Renal pelvis (tissue), 4 donors: ENCODE results near the gene SERPINA10. TPM values are rescaled to one million over a fixed set of nuclear protein-coding genes. Genes with fewer than 3 reads are reported as not detected.
A peak's percentile ranks its signal among the peaks of the same experiment; 100 is the strongest.
"Not testable (repeated sequence)": the region's sequence is repeated elsewhere in the genome, so short reads cannot be mapped to it uniquely, and the experiment has no call there.

Experiments
- DNase-seq: peaks from one replicate; pipeline ENCODE4 v3.0.0-alpha.2; 2013
- polyA plus RNA-seq, 3 donors: library from polyadenylated mRNA; unstranded; fragments of 120-200 nt; gene quantifications; one replicate each; pipeline ENCODE4 v1.2.1, GENCODE V29; 2013; ENCODE audit not compliant: insufficient read length in 3 of 3

The SERPINA10 gene
- polyA plus RNA-seq, 3 donors: 0.15 to 0.31 (median 0.28) TPM

DNA sequence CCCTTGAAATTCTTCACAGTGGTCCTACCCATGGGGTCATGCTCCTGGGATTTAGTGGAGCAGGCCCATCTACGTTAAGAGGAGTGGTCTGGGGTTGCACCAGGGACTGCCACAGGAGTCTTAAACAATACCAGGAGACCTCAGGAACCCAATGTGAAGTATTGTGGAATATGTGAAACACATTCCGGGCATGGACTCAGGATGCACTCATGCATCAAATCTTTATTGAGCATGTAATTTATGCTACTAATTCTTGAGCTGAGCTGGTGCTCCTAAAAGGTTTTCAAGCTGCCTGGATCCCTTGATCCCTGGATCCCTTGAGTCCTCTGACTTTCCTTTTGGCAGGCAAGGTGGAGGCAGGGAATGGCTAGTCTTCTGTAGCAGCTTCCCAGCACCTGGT, 8.8 kb downstream of the SERPINA10 start:
- DNase-seq: peak; percentile 14

DNA sequence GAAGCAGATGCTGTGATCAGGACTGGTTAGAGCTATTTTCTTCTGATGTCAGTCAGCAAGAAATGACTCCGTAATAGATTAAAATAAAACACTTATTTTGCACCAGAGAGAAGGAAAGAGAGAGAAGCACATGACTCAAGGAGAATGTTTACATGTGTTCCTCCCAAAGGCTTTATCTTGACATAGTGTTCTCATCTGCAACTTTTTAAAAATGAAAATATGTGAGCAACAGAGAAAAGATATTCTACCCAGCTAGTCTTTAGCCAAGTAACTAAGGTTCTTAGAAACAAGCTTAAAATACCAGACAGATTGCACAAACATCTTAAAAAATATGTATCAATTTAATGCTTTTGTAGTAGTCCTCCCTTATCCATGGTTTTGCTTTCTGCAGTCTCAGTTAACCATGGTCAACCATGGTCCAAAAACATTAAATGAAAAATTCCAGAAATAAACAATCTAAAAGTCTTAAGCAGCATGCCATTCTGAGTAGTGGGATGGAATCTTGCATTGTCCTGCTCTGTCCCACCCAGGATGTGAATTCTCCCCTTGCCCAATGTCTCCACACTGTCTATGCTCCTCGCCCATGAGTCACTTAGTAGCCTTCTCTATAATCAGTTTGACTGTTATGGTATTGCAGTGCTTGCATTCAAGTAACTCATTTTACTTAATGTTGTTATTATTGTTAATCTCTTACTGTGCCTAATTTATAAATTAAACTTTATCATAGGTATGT, 9.9 kb downstream of the SERPINA10 start:
- no peak for DNase-seq

DNA sequence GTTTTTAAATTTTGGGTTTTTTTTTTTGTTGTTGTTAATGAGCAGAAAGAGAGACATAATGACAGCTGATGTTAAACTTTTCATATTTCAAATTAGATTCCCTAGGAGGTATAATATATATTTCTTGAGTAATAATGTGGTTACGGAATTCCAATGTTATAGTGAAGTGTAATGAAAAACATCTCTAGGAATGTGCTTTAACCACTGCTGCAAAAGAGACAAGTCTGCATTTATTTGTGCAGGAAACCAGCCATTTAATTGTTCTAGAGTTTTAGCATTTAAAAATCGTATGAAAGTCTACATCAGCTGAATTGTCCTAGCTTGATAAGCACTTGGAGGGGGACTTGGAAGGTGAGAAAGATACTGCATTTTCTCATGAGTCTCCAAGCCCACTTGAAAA, 14.3 kb downstream of the SERPINA10 start:
- no peak for DNase-seq

DNA sequence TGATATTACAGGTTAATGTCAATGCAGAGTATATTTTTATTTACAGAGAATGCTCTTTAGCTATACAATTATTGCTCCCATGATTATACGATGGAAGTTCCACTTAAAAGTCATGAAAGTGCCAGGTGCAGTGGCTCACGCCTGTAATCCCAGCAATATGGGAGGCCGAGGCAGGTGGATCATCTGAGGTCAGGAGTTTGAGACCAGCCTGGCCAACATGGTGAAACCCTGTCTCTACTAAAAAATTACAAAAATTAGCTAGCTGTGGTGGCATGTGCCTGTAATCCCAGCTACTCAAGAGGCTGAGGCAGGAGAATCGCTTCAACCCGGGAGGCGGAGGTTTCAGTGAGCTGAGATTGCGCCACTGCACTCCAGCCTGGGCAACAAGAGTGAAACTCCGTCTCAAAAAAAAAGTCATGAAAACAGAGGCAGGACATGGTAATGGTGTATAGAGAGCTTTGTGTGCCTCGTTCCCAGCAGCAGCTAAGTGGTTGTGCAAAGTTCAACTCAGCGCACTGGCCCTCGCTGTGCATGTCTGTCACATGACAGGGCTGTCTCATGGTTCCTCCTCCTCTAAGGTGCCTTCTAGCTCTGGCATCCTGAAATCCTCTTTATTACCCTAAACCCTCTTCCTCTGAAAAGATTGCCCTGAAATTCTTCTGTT, 16.0 kb downstream of the SERPINA10 start:
- DNase-seq: not testable (repeated sequence)

DNA sequence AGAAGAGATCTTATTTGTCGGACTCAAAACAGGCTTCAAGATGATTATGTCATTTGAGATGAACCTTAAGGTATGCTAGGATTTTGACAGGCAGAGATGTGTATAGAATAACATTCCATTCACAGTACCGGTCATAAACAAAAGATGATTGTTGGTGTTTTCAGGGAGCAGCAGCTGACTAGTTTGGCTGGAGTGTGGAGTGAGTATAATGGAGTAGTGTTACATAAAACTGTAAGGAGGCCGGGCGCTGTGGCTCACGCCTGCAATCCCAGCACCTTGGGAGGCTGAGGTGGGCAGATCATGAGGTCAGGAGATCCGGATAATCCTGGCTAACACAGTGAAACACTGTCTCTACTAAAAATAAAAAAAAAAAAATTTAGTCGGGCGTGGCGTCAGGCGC, 23.9 kb downstream of the SERPINA10 start:
- no peak for DNase-seq

DNA sequence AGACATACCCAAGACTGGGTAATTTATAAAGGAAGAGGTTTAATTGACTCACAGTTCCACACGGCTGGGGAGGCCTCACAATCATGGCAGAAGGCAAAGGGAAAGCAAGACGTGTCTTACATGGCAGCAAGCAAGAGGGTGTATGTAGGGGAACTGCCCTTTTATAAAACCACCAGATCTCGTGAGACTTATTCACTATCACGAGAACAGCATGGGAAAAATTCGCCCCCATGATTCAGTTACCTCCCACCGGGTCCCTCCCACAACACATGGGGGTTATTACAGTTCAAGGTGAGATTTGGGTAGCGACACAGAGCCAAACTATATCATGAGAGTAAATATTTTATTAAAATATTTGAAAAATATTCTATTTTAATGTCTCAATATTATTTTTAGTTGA, 24.5 kb downstream of the SERPINA10 start:
- not testable (repeated sequence) for DNase-seq

DNA sequence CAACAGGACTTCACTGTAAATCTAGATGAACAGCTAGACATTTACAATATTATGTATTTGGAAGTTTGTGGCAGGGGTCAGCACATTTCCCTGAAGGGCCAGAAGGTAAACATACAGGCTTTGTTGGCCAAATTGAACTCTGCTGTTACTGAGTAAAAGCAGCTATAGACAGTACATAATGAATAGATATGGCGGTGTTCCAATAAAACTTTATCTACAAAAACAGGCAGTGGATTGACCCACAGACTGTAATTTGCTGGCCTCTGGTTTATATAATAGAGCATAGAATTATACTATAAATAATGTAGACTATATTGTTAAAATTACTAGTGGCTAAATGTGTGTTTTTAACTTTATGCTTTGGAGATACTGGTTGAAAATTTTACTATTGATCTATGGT, 25.7 kb downstream of the SERPINA10 start:
- DNase-seq: no peak

DNA sequence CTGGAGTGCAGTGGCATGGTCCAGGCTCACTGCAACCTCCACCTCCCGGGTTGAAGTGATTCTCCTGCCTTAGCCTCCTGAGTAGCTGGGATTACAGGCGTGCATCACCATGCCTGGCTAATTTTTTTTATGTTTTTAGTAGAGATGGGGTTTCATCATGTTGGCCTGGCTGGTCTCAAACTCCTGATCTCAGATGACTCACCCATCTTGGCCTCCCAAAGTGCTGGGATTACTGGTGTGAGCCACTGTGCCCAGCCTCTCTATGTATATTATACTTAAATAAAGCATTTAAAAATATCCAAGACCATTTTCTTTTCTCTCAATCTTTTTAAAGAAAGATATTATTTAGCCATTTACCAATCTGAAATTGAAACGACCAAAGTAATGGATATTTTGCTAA, 28.9 kb downstream of the SERPINA10 start:
- DNase-seq: not testable (repeated sequence)

DNA sequence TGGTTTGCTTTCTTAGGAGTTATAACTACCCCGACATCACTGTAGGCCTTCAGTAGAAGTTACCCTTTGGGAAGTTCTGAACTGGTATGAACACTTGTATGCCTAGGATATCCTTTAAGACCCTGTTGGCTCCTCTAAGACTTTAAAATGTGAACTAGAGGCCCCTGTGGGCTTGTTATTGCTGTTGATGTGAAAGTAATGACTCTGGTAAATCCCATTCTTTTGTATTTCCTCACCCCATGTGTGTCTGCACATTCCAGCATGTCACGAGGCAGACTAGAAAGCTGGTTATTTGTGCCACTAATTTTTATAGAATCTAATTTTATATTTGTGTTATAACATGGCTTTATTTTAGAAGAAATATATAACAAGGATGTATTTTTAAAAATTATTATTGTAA, 48.9 kb downstream of the SERPINA10 start:
- no peak for DNase-seq

DNA sequence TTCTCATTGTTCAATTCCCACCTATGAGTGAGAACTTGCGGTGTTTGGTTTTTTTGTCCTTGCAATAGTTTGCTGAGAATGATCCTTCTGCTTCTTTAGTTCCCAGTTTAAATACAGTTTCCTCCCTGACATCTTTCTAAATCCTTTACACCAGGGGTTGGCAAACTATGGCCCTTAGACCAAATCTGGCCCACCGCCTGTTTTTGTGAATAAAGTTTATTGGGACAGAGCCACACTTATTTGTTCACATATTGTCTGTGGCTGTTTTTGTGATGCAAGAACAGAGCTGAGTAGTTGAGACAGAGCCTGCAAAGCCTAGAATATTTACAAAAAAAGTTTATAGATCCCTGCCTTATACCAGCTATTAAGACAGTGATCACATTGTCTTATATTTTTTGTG, 53.7 kb downstream of the SERPINA10 start:
- DNase-seq: no peak

DNA sequence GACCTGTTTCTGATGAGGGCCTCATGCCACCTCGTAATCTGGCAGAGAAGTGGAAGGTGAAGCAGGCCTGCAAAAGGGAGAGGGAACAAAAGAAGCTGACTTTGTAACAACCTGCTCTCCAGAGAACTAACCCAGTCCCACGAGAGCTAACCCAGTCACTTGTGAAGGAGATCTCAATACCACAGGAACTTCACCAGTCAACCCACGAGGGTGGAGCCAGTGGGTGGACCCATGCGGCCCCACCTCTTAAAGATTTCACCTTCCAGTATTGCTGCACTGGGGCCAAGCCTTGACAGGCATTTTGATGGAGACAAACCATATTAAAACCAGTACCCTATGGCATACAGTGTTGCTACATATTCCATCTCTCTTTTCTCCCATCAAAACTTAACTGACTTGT, 55.1 kb downstream of the SERPINA10 start:
- DNase-seq: no peak

DNA sequence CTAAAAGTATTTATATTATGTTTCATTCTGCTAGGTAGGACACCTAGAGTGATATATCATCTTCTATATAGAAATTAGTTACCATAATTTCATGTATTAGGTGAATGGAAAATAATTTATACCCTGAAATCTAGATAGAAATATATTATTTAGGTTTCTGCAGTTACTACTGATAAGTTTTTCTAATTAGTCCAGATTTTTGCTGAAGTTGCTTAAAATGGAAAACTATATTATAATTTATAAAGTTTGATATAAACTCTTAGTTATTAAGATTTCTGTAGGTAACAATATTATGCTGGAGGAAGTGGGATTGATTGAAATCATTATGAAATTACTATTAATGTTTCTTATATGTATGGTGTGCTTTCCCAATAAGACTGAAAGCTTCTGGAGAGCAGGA, 56.0 kb downstream of the SERPINA10 start:
- DNase-seq: no peak

Other genes with a start within 250 kb of the SERPINA10 start
- 100 to 1,000 TPM; 143 to 172 (median 170) TPM for gene DDX24, start 212.1 kb downstream of the SERPINA10 start, polyA plus RNA-seq
- 10 to 100 TPM; 27.6 to 34.5 (median 30.5) TPM for gene IFI27L1, start 212.0 kb downstream of the SERPINA10 start, polyA plus RNA-seq
- gene IFI27, start 182.5 kb downstream of the SERPINA10 start, polyA plus RNA-seq: 1 to 10 TPM; 5.1 to 9.1 (median 7.3) TPM
- gene IFI27L2, start 163.7 kb downstream of the SERPINA10 start, polyA plus RNA-seq: 10 to 100 TPM; 14.8 to 31.7 (median 31.4) TPM
- gene PPP4R4, start 118.9 kb downstream of the SERPINA10 start, polyA plus RNA-seq: under 1 TPM; 0.26 to 0.38 (median 0.27) TPM
- gene SERPINA6, start 30.1 kb upstream of the SERPINA10 start, polyA plus RNA-seq: 1 to 10 TPM; 7.2 to 7.9 (median 7.9) TPM
- not detected for gene SERPINA2, start 73.4 kb upstream of the SERPINA10 start, polyA plus RNA-seq
- 100 to 1,000 TPM in 1 of 3 donors, 10 to 100 TPM in 2; 72.2 to 105 (median 81.3) TPM for gene SERPINA1, start 95.3 kb upstream of the SERPINA10 start, polyA plus RNA-seq
- not detected for gene SERPINA11, start 159.5 kb upstream of the SERPINA10 start, polyA plus RNA-seq
- not detected for gene SERPINA9, start 182.9 kb upstream of the SERPINA10 start, polyA plus RNA-seq
- gene SERPINA12, start 216.2 kb upstream of the SERPINA10 start, polyA plus RNA-seq: 1 to 10 TPM in 1 of 3 donors, under 1 TPM in 2; 0.33 to 1.1 (median 0.65) TPM